HepG2 (cell line): ENCODE measurements around the gene POFUT2. TPM values are rescaled to one million over a fixed set of nuclear protein-coding genes. Genes with fewer than 3 reads are reported as not detected.
A peak's percentile ranks its signal among the peaks of the same experiment; 100 is the strongest.

Source experiments
- CEBPG ChIP-seq: IDR thresholded peaks from 2 replicates; pipeline ENCODE4 v1.6.1; 2016
- DMAP1 ChIP-seq: IDR thresholded peaks from 2 replicates; pipeline ENCODE4 v1.6.1; 2016
- EEA1 ChIP-seq: sonication (generic); formaldehyde crosslinking; IDR thresholded peaks from 2 replicates; pipeline ENCODE4 v1.5.1; 2020; ENCODE audit warnings: mild to moderate bottlenecking, missing genetic modification reagents, borderline replicate concordance
- ESRRA ChIP-seq: sonication (generic); formaldehyde crosslinking; IDR thresholded peaks from 2 replicates; pipeline ENCODE4 v1.5.1; 2020; ENCODE audit warnings: mild to moderate bottlenecking, low read depth, missing genetic modification reagents
- FOSL1 ChIP-seq: sonication (generic); formaldehyde crosslinking; IDR thresholded peaks from 2 replicates; pipeline ENCODE4 v1.9.0; 2021; ENCODE audit warnings: missing genetic modification reagents, borderline replicate concordance
- HOXD1 ChIP-seq: sonication (generic); formaldehyde crosslinking; IDR thresholded peaks from 2 replicates; pipeline ENCODE4 v1.5.0; 2020; ENCODE audit warnings: missing genetic modification reagents
- MAF1 ChIP-seq: sonication (generic); formaldehyde crosslinking; IDR thresholded peaks from 2 replicates; pipeline ENCODE4 v1.5.0; 2020; ENCODE audit warnings: missing genetic modification reagents, borderline replicate concordance
- MAX ChIP-seq: IDR thresholded peaks from 2 replicates; pipeline ENCODE4 v1.6.1; 2012; ENCODE audit warnings: inconsistent platforms
- MBD4 ChIP-seq: IDR thresholded peaks from 2 replicates; pipeline ENCODE4 v1.6.1; 2012; ENCODE audit warnings: low read length, inconsistent platforms, borderline replicate concordance
- MEIS2 ChIP-seq: sonication (generic); formaldehyde crosslinking; IDR thresholded peaks from 2 replicates; pipeline ENCODE4 v1.9.0; 2021; ENCODE audit warnings: mild to moderate bottlenecking, missing genetic modification reagents
- PHF21A ChIP-seq: sonication (generic); formaldehyde crosslinking; IDR thresholded peaks from 2 replicates; pipeline ENCODE4 v1.5.0; 2020; ENCODE audit warnings: mild to moderate bottlenecking, missing genetic modification reagents
- SNAI1 ChIP-seq: sonication (generic); formaldehyde crosslinking; IDR thresholded peaks from 2 replicates; pipeline ENCODE4 v1.5.0; 2020; ENCODE audit warnings: mild to moderate bottlenecking, missing genetic modification reagents, borderline replicate concordance
- SNAPC2 ChIP-seq: sonication (generic); formaldehyde crosslinking; IDR thresholded peaks from 2 replicates; pipeline ENCODE4 v1.8.1; 2022; ENCODE audit warnings: mild to moderate bottlenecking, missing genetic modification reagents
- ZBTB20 ChIP-seq: sonication (generic); formaldehyde crosslinking; IDR thresholded peaks from 2 replicates; pipeline ENCODE4 v1.8.1; 2023; ENCODE audit warnings: missing genetic modification reagents, low read depth, mild to moderate bottlenecking, borderline replicate concordance
- ZBTB4 ChIP-seq: sonication (generic); formaldehyde crosslinking; IDR thresholded peaks from 2 replicates; pipeline ENCODE4 v1.4.0; 2020; ENCODE audit warnings: missing genetic modification reagents, mild to moderate bottlenecking, borderline replicate concordance
- ZNF138 ChIP-seq: sonication (generic); formaldehyde crosslinking; IDR thresholded peaks from 2 replicates; pipeline ENCODE4 v1.5.0; 2020; ENCODE audit warnings: mild to moderate bottlenecking, low read depth, missing genetic modification reagents
- ZNF430 ChIP-seq: sonication (generic); formaldehyde crosslinking; IDR thresholded peaks from 2 replicates; pipeline ENCODE4 v1.9.0; 2021; ENCODE audit warnings: mild to moderate bottlenecking, missing genetic modification reagents
- ZNF510 ChIP-seq: sonication (generic); formaldehyde crosslinking; IDR thresholded peaks from 2 replicates; pipeline ENCODE4 v1.4.0; 2020; ENCODE audit warnings: low read depth, mild to moderate bottlenecking, missing genetic modification reagents
- ZNF724P ChIP-seq: sonication (generic); formaldehyde crosslinking; IDR thresholded peaks from 2 replicates; pipeline ENCODE4 v1.8.0; 2022; ENCODE audit warnings: missing genetic modification reagents, borderline replicate concordance
- polyA plus RNA-seq, 8 experiments: library from polyadenylated mRNA; depleted of rRNA in 3 of 8; stranded (reverse) in 7 of 8; unstranded in 1 of 8; fragments of >200 nt; fragmentation: Illumina TruSeq in 4 of 8; extraction: Trizol in 4 of 8; gene quantifications; 2 replicates each; pipeline versions ENCODE4 v1.2.1 to v1.2.3, GENCODE V29; 2011 to 2016; ENCODE audit warnings: low read depth in 4 of 8, missing spikeins in 1 of 8, mixed read lengths in 1 of 8; ENCODE audit not compliant: insufficient read depth in 1 of 8
- total RNA-seq, 5 experiments: library from RNA; depleted of rRNA; stranded (reverse); fragments of >200 nt; fragmentation: Illumina TruSeq; extraction: Trizol; gene quantifications; 2 replicates each; pipeline ENCODE4 v1.2.3, GENCODE V29; 2016; ENCODE audit warnings: low read depth in 1 of 5
- TF ChIP-seq, protein P1 (sequence below): sonication (generic); formaldehyde crosslinking; IDR thresholded peaks from 2 replicates; pipeline ENCODE4 v1.5.0; 2020; ENCODE audit warnings: missing genetic modification reagents
- TF ChIP-seq, protein P2 (sequence below): sonication (generic); formaldehyde crosslinking; IDR thresholded peaks from 2 replicates; pipeline ENCODE4 v1.4.0; 2020; ENCODE audit warnings: mild to moderate bottlenecking, missing genetic modification reagents

POFUT2 gene
- total and polyA plus RNA-seq, 2 of the 13 experiments (the other 11 are each of a cell fraction or from before 2014, with no cell fraction given): 22.8 to 24.0 TPM

GRCh38 chr21:45292399-45293219 is 4.9 kb upstream of the POFUT2 start (continued):
- TF ChIP-seq MAF1: no peak
- no peak for TF ChIP-seq ZNF510
- no peak for TF ChIP-seq ZNF138 (CRISPR knock-in tag)
- TF ChIP-seq, protein P1, sequence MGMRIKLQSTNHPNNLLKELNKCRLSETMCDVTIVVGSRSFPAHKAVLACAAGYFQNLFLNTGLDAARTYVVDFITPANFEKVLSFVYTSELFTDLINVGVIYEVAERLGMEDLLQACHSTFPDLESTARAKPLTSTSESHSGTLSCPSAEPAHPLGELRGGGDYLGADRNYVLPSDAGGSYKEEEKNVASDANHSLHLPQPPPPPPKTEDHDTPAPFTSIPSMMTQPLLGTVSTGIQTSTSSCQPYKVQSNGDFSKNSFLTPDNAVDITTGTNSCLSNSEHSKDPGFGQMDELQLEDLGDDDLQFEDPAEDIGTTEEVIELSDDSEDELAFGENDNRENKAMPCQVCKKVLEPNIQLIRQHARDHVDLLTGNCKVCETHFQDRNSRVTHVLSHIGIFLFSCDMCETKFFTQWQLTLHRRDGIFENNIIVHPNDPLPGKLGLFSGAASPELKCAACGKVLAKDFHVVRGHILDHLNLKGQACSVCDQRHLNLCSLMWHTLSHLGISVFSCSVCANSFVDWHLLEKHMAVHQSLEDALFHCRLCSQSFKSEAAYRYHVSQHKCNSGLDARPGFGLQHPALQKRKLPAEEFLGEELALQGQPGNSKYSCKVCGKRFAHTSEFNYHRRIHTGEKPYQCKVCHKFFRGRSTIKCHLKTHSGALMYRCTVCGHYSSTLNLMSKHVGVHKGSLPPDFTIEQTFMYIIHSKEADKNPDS (CRISPR knock-in tag): 0 out of 2 replicates have a peak, but pooled peaks have one; percentile 54
- no peak for TF ChIP-seq HOXD1
- peak; percentile 20; the same call in 1 of the 2 replicates for TF ChIP-seq CEBPG
- no peak for TF ChIP-seq SNAPC2 (CRISPR knock-in tag)
- TF ChIP-seq ESRRA: no peak; the same call in 1 of the 2 replicates
- TF ChIP-seq FOSL1 (CRISPR knock-in tag): no peak
- no peak for TF ChIP-seq SNAI1
- peak; percentile 66; the same call in 1 of the 2 replicates for TF ChIP-seq MAX
- TF ChIP-seq MBD4: no peak
- 0 out of 2 replicates have a peak, but pooled peaks have one; percentile 55 for TF ChIP-seq PHF21A
- 0 out of 2 replicates have a peak, but pooled peaks have one; percentile 47 for TF ChIP-seq ZNF724P (CRISPR knock-in tag)
- TF ChIP-seq DMAP1 (CRISPR knock-in tag): no peak
- no peak for TF ChIP-seq ZNF430 (CRISPR knock-in tag)
- TF ChIP-seq, protein P2, sequence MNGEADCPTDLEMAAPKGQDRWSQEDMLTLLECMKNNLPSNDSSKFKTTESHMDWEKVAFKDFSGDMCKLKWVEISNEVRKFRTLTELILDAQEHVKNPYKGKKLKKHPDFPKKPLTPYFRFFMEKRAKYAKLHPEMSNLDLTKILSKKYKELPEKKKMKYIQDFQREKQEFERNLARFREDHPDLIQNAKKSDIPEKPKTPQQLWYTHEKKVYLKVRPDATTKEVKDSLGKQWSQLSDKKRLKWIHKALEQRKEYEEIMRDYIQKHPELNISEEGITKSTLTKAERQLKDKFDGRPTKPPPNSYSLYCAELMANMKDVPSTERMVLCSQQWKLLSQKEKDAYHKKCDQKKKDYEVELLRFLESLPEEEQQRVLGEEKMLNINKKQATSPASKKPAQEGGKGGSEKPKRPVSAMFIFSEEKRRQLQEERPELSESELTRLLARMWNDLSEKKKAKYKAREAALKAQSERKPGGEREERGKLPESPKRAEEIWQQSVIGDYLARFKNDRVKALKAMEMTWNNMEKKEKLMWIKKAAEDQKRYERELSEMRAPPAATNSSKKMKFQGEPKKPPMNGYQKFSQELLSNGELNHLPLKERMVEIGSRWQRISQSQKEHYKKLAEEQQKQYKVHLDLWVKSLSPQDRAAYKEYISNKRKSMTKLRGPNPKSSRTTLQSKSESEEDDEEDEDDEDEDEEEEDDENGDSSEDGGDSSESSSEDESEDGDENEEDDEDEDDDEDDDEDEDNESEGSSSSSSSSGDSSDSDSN: peak; percentile 47; the same call in 1 of the 2 replicates
- peak; percentile 39; the same call in 1 of the 2 replicates for TF ChIP-seq MEIS2
- TF ChIP-seq ZBTB20 (CRISPR knock-in tag): no peak
- no peak for TF ChIP-seq EEA1 (CRISPR knock-in tag)
- no peak for TF ChIP-seq ZBTB4 (CRISPR knock-in tag)
